Sigmoid colon (tissue), 4 donors: Measurements from ENCODE around the gene CYB5A.

Source experiments
- CTCF ChIP-seq, 4 experiments: fragments of 450-650 bp in 3 of 4; fragments of 200-600 bp in 1 of 4; IDR thresholded peaks; one replicate each; pipeline ENCODE4 v1.5.1; 2016 to 2019; ENCODE audit warnings: antibody characterized with exemption in 4 of 4, mild to moderate bottlenecking in 3 of 4, moderate library complexity in 2 of 4
- EP300 ChIP-seq, 4 donors: sonication (generic); formaldehyde crosslinking; IDR thresholded peaks; one replicate each; pipeline ENCODE4 v1.6.1; 2017; ENCODE audit warnings: antibody characterized with exemption in 4 of 4
- POLR2AphosphoS5 ChIP-seq, 4 donors: sonication (generic); formaldehyde crosslinking; IDR thresholded peaks; one replicate each; pipeline ENCODE4 v1.6.1; 2017; ENCODE audit warnings: antibody characterized with exemption in 4 of 4

GRCh38 chr18:74264303-74265020 lies 27.3 kb downstream of the CYB5A start:
- no peak for TF ChIP-seq CTCF (IDR thresholded peaks at IDR 0.05)
- TF ChIP-seq EP300 (IDR thresholded peaks at IDR 0.05): no peak
- peak in 1 of 4 donors; percentile 20 for TF ChIP-seq POLR2AphosphoS5 (IDR thresholded peaks at IDR 0.05)
